Liver (tissue), 9 donors: ENCODE data around the gene NUDT6. TPM values are rescaled to one million over a fixed set of nuclear protein-coding genes. Genes with fewer than 3 reads are reported as not detected.

Experiments used
- DNase-seq: peaks from one replicate; pipeline ENCODE4 v3.0.0-alpha.2; 2017; ENCODE audit warnings: low spot score
- H3K27ac ChIP-seq, 2 donors: one replicate each; pipeline ENCODE4 v1.7.0; 2013; ENCODE audit warnings: inconsistent platforms in 2 of 2, low read length in 2 of 2, control low read depth in 1 of 2, low read depth in 1 of 2, mild to moderate bottlenecking in 1 of 2
- H3K27me3 ChIP-seq, 4 donors: one replicate each; pipeline versions ENCODE4 v1.6.1 to v1.7.0; 2013; ENCODE audit warnings: low read length in 3 of 4, inconsistent platforms in 1 of 4, mild to moderate bottlenecking in 1 of 4, moderate library complexity in 1 of 4; ENCODE audit not compliant: control insufficient read depth in 4 of 4, insufficient read depth in 4 of 4
- H3K36me3 ChIP-seq, 4 donors: one replicate each; pipeline versions ENCODE4 v1.6.1 to v1.7.0; 2013; ENCODE audit warnings: low read length in 3 of 4, mild to moderate bottlenecking in 3 of 4, low read depth in 1 of 4, moderate library complexity in 1 of 4; ENCODE audit not compliant: control insufficient read depth in 4 of 4, insufficient read depth in 3 of 4
- H3K4me1 ChIP-seq, 4 donors: one replicate each; pipeline versions ENCODE4 v1.6.1 to v1.7.0; 2013; ENCODE audit warnings: low read length in 3 of 4, mild to moderate bottlenecking in 3 of 4, moderate library complexity in 1 of 4; ENCODE audit not compliant: control insufficient read depth in 4 of 4, insufficient read depth in 4 of 4
- H3K4me3 ChIP-seq, 3 donors: one replicate each; pipeline versions ENCODE4 v1.6.1 to v1.7.0; 2013; ENCODE audit warnings: low read length in 3 of 3, control low read depth in 1 of 3, low read depth in 1 of 3, mild to moderate bottlenecking in 1 of 3
- H3K9ac ChIP-seq, 2 donors: one replicate each; pipeline ENCODE4 v1.7.0; 2013; ENCODE audit warnings: low read length in 2 of 2, mild to moderate bottlenecking in 2 of 2, moderate library complexity in 2 of 2, control low read depth in 1 of 2, low read depth in 1 of 2
- H3K9me3 ChIP-seq, 4 donors: one replicate each; pipeline versions ENCODE4 v1.6.1 to v1.7.0; 2013; ENCODE audit warnings: low read length in 3 of 4; ENCODE audit not compliant: control insufficient read depth in 4 of 4
- EGR1 ChIP-seq, 2 donors: IDR thresholded peaks; 2 replicates each; pipeline ENCODE4 v1.6.1; 2016 to 2018; ENCODE audit warnings: antibody characterized with exemption in 2 of 2, low read depth in 2 of 2
- FOXA1 ChIP-seq: IDR thresholded peaks from 2 replicates; pipeline ENCODE4 v1.6.1; 2016; ENCODE audit warnings: antibody characterized with exemption
- FOXA2 ChIP-seq: IDR thresholded peaks from 2 replicates; pipeline ENCODE4 v1.6.1; 2016; ENCODE audit warnings: antibody characterized with exemption
- GABPA ChIP-seq, 2 donors: IDR thresholded peaks in 1 of 2; conservative IDR thresholded peaks in 1 of 2; 2 replicates each; pipeline ENCODE4 v1.6.1; 2016; ENCODE audit warnings: antibody characterized with exemption in 2 of 2, mild to moderate bottlenecking in 1 of 2, moderate library complexity in 1 of 2
- HNF4A ChIP-seq, 2 donors: conservative IDR thresholded peaks; 2 replicates each; pipeline ENCODE4 v1.6.1; 2016; ENCODE audit warnings: antibody characterized with exemption in 2 of 2, mild to moderate bottlenecking in 2 of 2
- HNF4G ChIP-seq: IDR thresholded peaks from 2 replicates; pipeline ENCODE4 v1.6.1; 2016; ENCODE audit warnings: antibody characterized with exemption
- JUND ChIP-seq, 2 donors: IDR thresholded peaks; 2 replicates each; pipeline ENCODE4 v1.6.1; 2016; ENCODE audit warnings: antibody characterized with exemption in 2 of 2
- NR2F2 ChIP-seq: IDR thresholded peaks from 2 replicates; pipeline ENCODE4 v1.6.1; 2016; ENCODE audit warnings: antibody characterized with exemption
- RAD21 ChIP-seq, 2 donors: IDR thresholded peaks; 2 replicates each; pipeline ENCODE4 v1.6.1; 2016; ENCODE audit warnings: antibody characterized with exemption in 2 of 2, mild to moderate bottlenecking in 2 of 2
- RXRA ChIP-seq, 2 donors: IDR thresholded peaks; 2 replicates each; pipeline ENCODE4 v1.6.1; 2017 to 2018; ENCODE audit warnings: antibody characterized with exemption in 2 of 2, mild to moderate bottlenecking in 1 of 2
- SP1 ChIP-seq: IDR thresholded peaks from 2 replicates; pipeline ENCODE4 v1.6.1; 2018; ENCODE audit warnings: antibody characterized with exemption, mild to moderate bottlenecking
- YY1 ChIP-seq: IDR thresholded peaks from 2 replicates; pipeline ENCODE4 v1.6.1; 2016; ENCODE audit warnings: antibody characterized with exemption, mild to moderate bottlenecking
- WGBS: extraction: QIAGEN DNeasy Blood & Tissue Kit; methylation state at CpG from one replicate; pipeline ENCODE4 v1.1.7; 2013; 5-methylcytosine and 5-hydroxymethylcytosine counted together
- polyA plus RNA-seq, 2 donors: library from polyadenylated mRNA; stranded (reverse) in 1 of 2; unstranded in 1 of 2; fragments of 200-250 nt in 1 of 2; fragments of >200 nt in 1 of 2; fragmentation: Nextera tagmentation in 1 of 2; extraction: Ambion mirVana in 1 of 2; gene quantifications; one replicate each; pipeline versions ENCODE4 v1.2.1 to v1.2.3, GENCODE V29; 2013 to 2015
- total RNA-seq, 2 donors: library from RNA; depleted of rRNA; stranded (reverse); fragments of >200 nt; gene quantifications; one replicate each; pipeline ENCODE4 v1.2.3, GENCODE V29; 2014
- TF ChIP-seq, protein P1 (sequence below): IDR thresholded peaks from 2 replicates; pipeline ENCODE4 v1.6.1; 2016; ENCODE audit warnings: antibody characterized with exemption
- TF ChIP-seq, protein P2 (sequence below): fragments of 150-350 bp; IDR thresholded peaks from 2 replicates; pipeline ENCODE4 v1.5.1; 2017; ENCODE audit warnings: improper control_type of control experiment, low read depth, low read length; ENCODE audit not compliant: missing input control
- TF ChIP-seq, protein P3 (sequence below): IDR thresholded peaks from 2 replicates; pipeline ENCODE4 v1.6.1; 2016; ENCODE audit warnings: antibody characterized with exemption
- TF ChIP-seq, protein P4 (sequence below): IDR thresholded peaks from 2 replicates; pipeline ENCODE4 v1.6.1; 2016; ENCODE audit warnings: antibody characterized with exemption
- donor health status: healthy.
- donor health status: healthy.
- donor health status: healthy.
- donor health status: healthy.
- donor health status: healthy.

Gene NUDT6
- total and polyA plus RNA-seq, 4 donors, result 8.8 to 13.8 (median 11.0) TPM

DNA sequence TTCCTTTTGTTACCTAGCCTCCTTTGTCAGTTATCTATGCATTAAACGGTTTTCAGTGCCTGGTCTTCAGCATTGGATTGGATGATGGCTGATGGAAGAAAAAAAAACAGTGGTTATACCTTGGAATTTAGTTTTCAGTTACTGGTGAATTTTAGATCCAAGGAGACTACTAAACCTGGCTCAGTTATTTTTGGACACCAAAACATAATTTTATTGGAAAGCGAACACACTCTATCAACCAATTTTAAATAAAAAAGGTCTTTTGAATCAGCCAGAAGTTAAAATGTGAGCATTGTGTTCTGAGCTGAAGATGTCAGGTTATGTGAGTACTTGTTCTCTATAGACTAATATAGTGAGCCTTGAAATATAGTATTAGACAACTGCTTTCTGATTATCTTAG, 63.7 kb downstream of the NUDT6 start:
- DNase-seq, result no peak
- Histone ChIP-seq H3K36me3 (no peaks in the 10 kb centered on the region), H3K9ac (no peak overlapping the region), H3K9me3 (no peaks in the 10 kb centered on the region), H3K4me1 (peaks cover 0 to 19% (median 2%) of the 10 kb centered on the region in 4 donors), H3K27ac (no peak overlapping the region), H3K27me3 (no peaks in the 10 kb centered on the region), H3K4me3 (no peak overlapping the region)
- TF ChIP-seq FOXA1 (no peak), EGR1 (IDR thresholded peaks at IDR 0.05; ENCODE audit: low read depth in 2 of 2) (no peak), YY1 (no peak), GABPA (IDR thresholded peaks at IDR 0.05 in 1 of 2, conservative IDR thresholded peaks at IDR 0.05 in 1 of 2) (no peak), HNF4A (conservative IDR thresholded peaks at IDR 0.05) (no peak), JUND (IDR thresholded peaks at IDR 0.05) (no peak), NR2F2 (no peak), FOXA2 (no peak), RXRA (IDR thresholded peaks at IDR 0.05) (no peak), HNF4G (no peak), SP1 (no peak), RAD21 (IDR thresholded peaks at IDR 0.05) (no peak)
- TF ChIP-seq, protein P1, sequence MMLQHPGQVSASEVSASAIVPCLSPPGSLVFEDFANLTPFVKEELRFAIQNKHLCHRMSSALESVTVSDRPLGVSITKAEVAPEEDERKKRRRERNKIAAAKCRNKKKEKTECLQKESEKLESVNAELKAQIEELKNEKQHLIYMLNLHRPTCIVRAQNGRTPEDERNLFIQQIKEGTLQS, result no peak
- TF ChIP-seq, protein P2, sequence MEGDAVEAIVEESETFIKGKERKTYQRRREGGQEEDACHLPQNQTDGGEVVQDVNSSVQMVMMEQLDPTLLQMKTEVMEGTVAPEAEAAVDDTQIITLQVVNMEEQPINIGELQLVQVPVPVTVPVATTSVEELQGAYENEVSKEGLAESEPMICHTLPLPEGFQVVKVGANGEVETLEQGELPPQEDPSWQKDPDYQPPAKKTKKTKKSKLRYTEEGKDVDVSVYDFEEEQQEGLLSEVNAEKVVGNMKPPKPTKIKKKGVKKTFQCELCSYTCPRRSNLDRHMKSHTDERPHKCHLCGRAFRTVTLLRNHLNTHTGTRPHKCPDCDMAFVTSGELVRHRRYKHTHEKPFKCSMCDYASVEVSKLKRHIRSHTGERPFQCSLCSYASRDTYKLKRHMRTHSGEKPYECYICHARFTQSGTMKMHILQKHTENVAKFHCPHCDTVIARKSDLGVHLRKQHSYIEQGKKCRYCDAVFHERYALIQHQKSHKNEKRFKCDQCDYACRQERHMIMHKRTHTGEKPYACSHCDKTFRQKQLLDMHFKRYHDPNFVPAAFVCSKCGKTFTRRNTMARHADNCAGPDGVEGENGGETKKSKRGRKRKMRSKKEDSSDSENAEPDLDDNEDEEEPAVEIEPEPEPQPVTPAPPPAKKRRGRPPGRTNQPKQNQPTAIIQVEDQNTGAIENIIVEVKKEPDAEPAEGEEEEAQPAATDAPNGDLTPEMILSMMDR, result no peak
- TF ChIP-seq, protein P3, sequence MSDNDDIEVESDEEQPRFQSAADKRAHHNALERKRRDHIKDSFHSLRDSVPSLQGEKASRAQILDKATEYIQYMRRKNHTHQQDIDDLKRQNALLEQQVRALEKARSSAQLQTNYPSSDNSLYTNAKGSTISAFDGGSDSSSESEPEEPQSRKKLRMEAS, result no peak
- TF ChIP-seq, protein P4, sequence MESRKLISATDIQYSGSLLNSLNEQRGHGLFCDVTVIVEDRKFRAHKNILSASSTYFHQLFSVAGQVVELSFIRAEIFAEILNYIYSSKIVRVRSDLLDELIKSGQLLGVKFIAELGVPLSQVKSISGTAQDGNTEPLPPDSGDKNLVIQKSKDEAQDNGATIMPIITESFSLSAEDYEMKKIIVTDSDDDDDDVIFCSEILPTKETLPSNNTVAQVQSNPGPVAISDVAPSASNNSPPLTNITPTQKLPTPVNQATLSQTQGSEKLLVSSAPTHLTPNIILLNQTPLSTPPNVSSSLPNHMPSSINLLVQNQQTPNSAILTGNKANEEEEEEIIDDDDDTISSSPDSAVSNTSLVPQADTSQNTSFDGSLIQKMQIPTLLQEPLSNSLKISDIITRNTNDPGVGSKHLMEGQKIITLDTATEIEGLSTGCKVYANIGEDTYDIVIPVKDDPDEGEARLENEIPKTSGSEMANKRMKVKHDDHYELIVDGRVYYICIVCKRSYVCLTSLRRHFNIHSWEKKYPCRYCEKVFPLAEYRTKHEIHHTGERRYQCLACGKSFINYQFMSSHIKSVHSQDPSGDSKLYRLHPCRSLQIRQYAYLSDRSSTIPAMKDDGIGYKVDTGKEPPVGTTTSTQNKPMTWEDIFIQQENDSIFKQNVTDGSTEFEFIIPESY, result no peak
- WGBS, result 84% methylated on average over 2 of the region's 2 CpGs

DNA sequence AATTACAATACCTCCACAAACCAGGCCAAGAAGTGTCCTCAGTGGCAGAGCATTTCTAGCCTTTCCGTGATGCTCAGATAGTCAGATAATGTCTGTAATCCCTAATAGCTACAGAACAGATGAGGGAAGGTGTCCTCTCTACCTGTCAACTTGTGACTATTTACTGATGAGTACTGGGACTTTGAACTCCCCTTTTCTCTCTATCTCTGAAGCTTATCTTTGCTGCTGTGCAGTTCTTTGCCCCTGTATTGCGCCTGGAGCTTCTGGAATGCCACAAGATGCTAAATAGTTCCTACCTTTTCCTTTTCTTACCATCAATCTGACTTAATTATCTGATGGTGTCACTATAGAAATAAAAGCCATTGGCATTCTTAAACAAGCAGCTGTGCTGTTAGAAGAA, 65.2 kb downstream of the NUDT6 start:
- Histone ChIP-seq H3K4me3 (no peak overlapping the region), H3K36me3 (no peaks in the 10 kb centered on the region), H3K27ac (no peak overlapping the region), H3K27me3 (no peaks in the 10 kb centered on the region), H3K9me3 (no peaks in the 10 kb centered on the region), H3K9ac (no peak overlapping the region), H3K4me1 (peaks cover 0 to 19% (median 2%) of the 10 kb centered on the region in 4 donors)
- TF ChIP-seq HNF4A (conservative IDR thresholded peaks at IDR 0.05) (peak; percentile 62 to 65), RAD21 (IDR thresholded peaks at IDR 0.05) (no peak)
- DNase-seq, result no peak
- WGBS, result 65% methylated on average over 2 of the region's 2 CpGs
